ENCODE data around the gene WDR45.

DNA sequence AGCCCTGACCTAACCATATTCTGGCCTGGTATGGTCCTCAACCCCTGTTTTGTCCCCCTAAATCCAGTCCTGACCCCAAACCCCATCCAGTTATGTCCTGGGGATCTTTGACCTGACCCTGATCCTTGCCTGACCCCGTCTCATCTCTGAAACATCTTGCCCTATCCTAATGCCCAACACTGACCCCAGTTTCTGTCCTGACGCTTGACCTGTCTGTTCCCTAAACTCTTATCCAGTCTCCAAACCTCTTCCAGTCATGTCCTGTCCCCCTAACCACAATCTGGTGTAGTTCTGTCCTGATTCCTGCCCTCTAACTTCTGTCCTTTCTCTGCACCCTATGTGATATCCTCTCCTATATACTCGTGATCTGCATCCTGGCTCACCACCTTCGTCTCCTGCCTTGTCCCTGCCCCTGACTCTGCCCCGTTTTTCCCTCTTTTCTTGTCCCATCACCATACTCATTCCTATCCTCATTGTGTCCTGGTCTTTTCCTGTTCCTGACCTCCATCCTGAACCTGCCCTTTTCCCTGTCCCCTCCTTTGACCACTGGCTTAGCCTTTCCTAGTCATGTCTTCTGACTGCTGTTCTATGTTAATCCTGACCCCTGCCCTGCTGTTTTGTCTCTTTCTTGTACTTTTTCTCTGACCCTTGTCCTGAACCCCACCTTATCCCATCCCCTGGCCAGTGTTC lies 25.5 kb downstream of the WDR45 start:
- TF ChIP-seq, protein P1, sequence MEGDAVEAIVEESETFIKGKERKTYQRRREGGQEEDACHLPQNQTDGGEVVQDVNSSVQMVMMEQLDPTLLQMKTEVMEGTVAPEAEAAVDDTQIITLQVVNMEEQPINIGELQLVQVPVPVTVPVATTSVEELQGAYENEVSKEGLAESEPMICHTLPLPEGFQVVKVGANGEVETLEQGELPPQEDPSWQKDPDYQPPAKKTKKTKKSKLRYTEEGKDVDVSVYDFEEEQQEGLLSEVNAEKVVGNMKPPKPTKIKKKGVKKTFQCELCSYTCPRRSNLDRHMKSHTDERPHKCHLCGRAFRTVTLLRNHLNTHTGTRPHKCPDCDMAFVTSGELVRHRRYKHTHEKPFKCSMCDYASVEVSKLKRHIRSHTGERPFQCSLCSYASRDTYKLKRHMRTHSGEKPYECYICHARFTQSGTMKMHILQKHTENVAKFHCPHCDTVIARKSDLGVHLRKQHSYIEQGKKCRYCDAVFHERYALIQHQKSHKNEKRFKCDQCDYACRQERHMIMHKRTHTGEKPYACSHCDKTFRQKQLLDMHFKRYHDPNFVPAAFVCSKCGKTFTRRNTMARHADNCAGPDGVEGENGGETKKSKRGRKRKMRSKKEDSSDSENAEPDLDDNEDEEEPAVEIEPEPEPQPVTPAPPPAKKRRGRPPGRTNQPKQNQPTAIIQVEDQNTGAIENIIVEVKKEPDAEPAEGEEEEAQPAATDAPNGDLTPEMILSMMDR (IDR thresholded peaks at IDR 0.05), result no peak
- TF ChIP-seq POLR2A (IDR thresholded peaks at IDR 0.05), result no peak

Data from lower leg skin (tissue), 3 donors.